GM06990 (cell line): ENCODE measurements around the gene ETV2.

Experiments used
- DNase-seq: peaks from one replicate; pipeline ENCODE4 v3.0.0-alpha.2; 2011; ENCODE audit not compliant: insufficient read length; ENCODE audit errors: extremely low read depth
- H3K27me3 ChIP-seq: replicated peaks from 2 replicates; pipeline ENCODE4 v1.6.0; 2011; ENCODE audit warnings: low read length; ENCODE audit not compliant: control insufficient read depth, insufficient read depth
- H3K36me3 ChIP-seq: 2 replicates; pipeline ENCODE4 v1.5.1; 2011; ENCODE audit warnings: low read length; ENCODE audit not compliant: control insufficient read depth, insufficient read depth
- H3K4me3 ChIP-seq: replicated peaks from 2 replicates; pipeline ENCODE4 v1.5.1; 2011; ENCODE audit warnings: low read depth, mild to moderate bottlenecking, control low read depth, low read length
- CTCF ChIP-seq: IDR thresholded peaks from 2 replicates; pipeline ENCODE4 v1.5.1; 2011; ENCODE audit warnings: low read length, control low read depth, mild to moderate bottlenecking, inconsistent platforms; ENCODE audit not compliant: insufficient read depth, poor library complexity, severe bottlenecking

The ETV2 gene

GRCh38 chr19:35636651-35637050, 4.9 kb upstream of the ETV2 start:
- Histone ChIP-seq H3K4me3 (no peak overlapping the region), H3K36me3 (peaks cover 40% of the 10 kb centered on the region), H3K27me3 (no peaks in the 10 kb centered on the region)
- DNase-seq: no peak
- TF ChIP-seq CTCF: no peak

- no peak overlapping the region for H3K4me3 ChIP-seq
- no peak for TF ChIP-seq CTCF
- no peak for DNase-seq
- peaks cover 37% of the 10 kb centered on the region for H3K36me3 ChIP-seq
- no peaks in the 10 kb centered on the region for H3K27me3 ChIP-seq
Measured at GRCh38 chr19:35637165-35637564, 4.4 kb upstream of the ETV2 start.

GRCh38 chr19:35639321-35639639, 2.3 kb upstream of the ETV2 start:
- H3K36me3 ChIP-seq: peaks cover 22% of the 10 kb centered on the region
- TF ChIP-seq CTCF: no peak
- no peaks in the 10 kb centered on the region for H3K27me3 ChIP-seq
- no peak for DNase-seq
- H3K4me3 ChIP-seq: no peak overlapping the region

GRCh38 chr19:35639863-35640262, 1.7 kb upstream of the ETV2 start:
- TF ChIP-seq CTCF: no peak
- Histone ChIP-seq H3K4me3 (no peak overlapping the region), H3K36me3 (peaks cover 22% of the 10 kb centered on the region), H3K27me3 (no peaks in the 10 kb centered on the region)
- DNase-seq: no peak

GRCh38 chr19:35642312-35642711, 767 bp downstream of the ETV2 start:
- H3K27me3 ChIP-seq: no peaks in the 10 kb centered on the region
- no peak for TF ChIP-seq CTCF
- DNase-seq: no peak
- H3K36me3 ChIP-seq: peaks cover 9% of the 10 kb centered on the region
- no peak overlapping the region for H3K4me3 ChIP-seq

- Histone ChIP-seq H3K27me3 (no peaks in the 10 kb centered on the region), H3K4me3 (peak overlapping the region; percentile 64), H3K36me3 (peaks cover 5% of the 10 kb centered on the region)
- TF ChIP-seq CTCF: no peak
- no peak for DNase-seq
Measured at GRCh38 chr19:35642798-35643254, 1.3 kb downstream of the ETV2 start.
